GM12878 (cell line): Measurements from ENCODE around the gene EIF2A. TPM values are rescaled to one million over a fixed set of nuclear protein-coding genes. Genes with fewer than 3 reads are reported as not detected.

Experiments
- ATAC-seq: fragments of 200-7000 bp; cut with Tn5 transposase; 3 replicates; pipeline ENCODE4 v1.9.1; 2020; ENCODE audit warnings: mild to moderate bottlenecking, moderate library complexity
- BruUV-seq: library from RNA; stranded (reverse); fragments of 400-500 nt; replicated peaks from 2 replicates; lab custom pipeline; 2021; lab: Mats Ljungman, UMichigan
- CTCF ChIA-PET: fragments of 300-600 bp; sonication (Branson Sonifier 250); formaldehyde crosslinking; extraction: SDS; loops from one replicate; lab custom pipeline; 2021; ENCODE audit warnings: inconsistent platforms; lab: Yijun Ruan, JAX
- POLR2A ChIA-PET: fragments of 350-600 bp; formaldehyde crosslinking; extraction: SDS; loops from one replicate; lab custom pipeline; 2021; ENCODE audit warnings: inconsistent platforms; lab: Charles Lee
- RAD21 ChIA-PET: fragments of 300-600 bp; sonication (Branson Sonifier 250); formaldehyde crosslinking; loops from one replicate; lab custom pipeline; 2023; ENCODE audit warnings: antibody characterized with exemption; ENCODE audit not compliant: unreplicated experiment; lab: Charles Lee
- SMC1A ChIA-PET: fragments of 300-600 bp; sonication (Branson Sonifier 250); formaldehyde crosslinking; loops from one replicate; lab custom pipeline; 2023; ENCODE audit not compliant: unreplicated experiment, uncharacterized antibody; lab: Charles Lee
- DNase-seq: peaks from one replicate; pipeline ENCODE4 v3.0.0-alpha.2; 2011; ENCODE audit warnings: low read depth, low spot score
- FAIRE-seq: peaks from 3 replicates; lab custom pipeline; 2011; peaks lifted over from hg19 to GRCh38; lab: Jason Lieb, UNC
- H2AFZ ChIP-seq: 2 replicates; pipeline ENCODE4 v1.6.0; 2011; ENCODE audit warnings: low read depth, low read length, control low read depth; ENCODE audit not compliant: control insufficient read depth
- H3K27ac ChIP-seq: 2 replicates; pipeline ENCODE4 v1.5.1; 2011; ENCODE audit warnings: control low read depth; ENCODE audit not compliant: control insufficient read depth, insufficient read depth
- H3K27me3 ChIP-seq, 2 experiments: replicated peaks in 1 of 2; 2 replicates each; pipeline versions ENCODE4 v1.6.0 to v1.6.1; 2011; ENCODE audit warnings: low read length in 1 of 2; ENCODE audit not compliant: control insufficient read depth in 2 of 2, insufficient read depth in 2 of 2
- H3K36me3 ChIP-seq, 2 experiments: 2 replicates each; pipeline ENCODE4 v1.5.1; 2011; ENCODE audit warnings: low read length in 1 of 2; ENCODE audit not compliant: control insufficient read depth in 2 of 2, insufficient read depth in 2 of 2
- H3K4me1 ChIP-seq: 2 replicates; pipeline ENCODE4 v1.6.1; 2011; ENCODE audit warnings: mild to moderate bottlenecking, low read length, moderate library complexity, mixed read lengths; ENCODE audit not compliant: control insufficient read depth, insufficient read depth
- H3K4me2 ChIP-seq: 2 replicates; pipeline ENCODE4 v1.6.0; 2011; ENCODE audit warnings: control low read depth; ENCODE audit not compliant: control insufficient read depth, insufficient read depth
- H3K4me3 ChIP-seq: fragments of 200-600 bp; sonication (generic); 2 replicates; pipeline ENCODE4 v1.5.1; 2016
- H3K79me2 ChIP-seq: 2 replicates; pipeline ENCODE4 v1.6.0; 2011; ENCODE audit warnings: low read length; ENCODE audit not compliant: control insufficient read depth, insufficient read depth
- H3K9ac ChIP-seq: 2 replicates; pipeline ENCODE4 v1.8.0; 2011; ENCODE audit warnings: low read length, control low read depth, mixed read lengths; ENCODE audit not compliant: control insufficient read depth, insufficient read depth
- H3K9me3 ChIP-seq: replicated peaks from 3 replicates; pipeline ENCODE4 v1.5.1; 2011; ENCODE audit warnings: mild to moderate bottlenecking, low read length; ENCODE audit not compliant: control insufficient read depth, insufficient read depth
- H4K20me1 ChIP-seq: 2 replicates; pipeline ENCODE4 v1.6.0; 2011; ENCODE audit not compliant: control insufficient read depth, insufficient read depth
- ASH2L ChIP-seq: fragments of 300-600, 200-600 bp; sonication (generic); IDR thresholded peaks from 2 replicates; pipeline ENCODE4 v1.6.1; 2017; ENCODE audit warnings: low read depth, mild to moderate bottlenecking, borderline replicate concordance
- FOS ChIP-seq: IDR thresholded peaks from 3 replicates; pipeline ENCODE4 v1.6.1; 2011; ENCODE audit warnings: borderline replicate concordance; ENCODE audit not compliant: insufficient read length; ENCODE audit errors: extremely low read depth
- FOXM1 ChIP-seq: IDR thresholded peaks from 2 replicates; pipeline ENCODE4 v1.6.1; 2012; ENCODE audit warnings: low read depth, mild to moderate bottlenecking, inconsistent platforms, low read length, moderate library complexity
- HDAC2 ChIP-seq: fragments of 200-600 bp; sonication (generic); IDR thresholded peaks from 2 replicates; pipeline ENCODE4 v1.6.1; 2017
- MAX ChIP-seq: IDR thresholded peaks from 2 replicates; pipeline ENCODE4 v1.6.1; 2012; ENCODE audit warnings: low read depth, low read length, improper control_type of control experiment
- MEF2B ChIP-seq: fragments of 450-650 bp; IDR thresholded peaks from 2 replicates; pipeline ENCODE4 v1.6.1; 2018; ENCODE audit warnings: mild to moderate bottlenecking, moderate library complexity; ENCODE audit not compliant: partially characterized antibody, poor library complexity, severe bottlenecking
- MLLT1 ChIP-seq: fragments of 450-650 bp; IDR thresholded peaks from 2 replicates; pipeline ENCODE4 v1.6.1; 2016; ENCODE audit warnings: mild to moderate bottlenecking
- NFIC ChIP-seq: IDR thresholded peaks from 2 replicates; pipeline ENCODE4 v1.6.1; 2012; ENCODE audit warnings: low read depth, mild to moderate bottlenecking, inconsistent platforms, low read length, moderate library complexity
- NFYB ChIP-seq: IDR thresholded peaks from 2 replicates; pipeline ENCODE4 v1.6.1; 2011; ENCODE audit warnings: low read depth, mild to moderate bottlenecking, low read length, improper control_type of control experiment, moderate library complexity; ENCODE audit not compliant: insufficient read depth
- NKRF ChIP-seq: fragments of 450-650 bp; conservative IDR thresholded peaks from 2 replicates; pipeline ENCODE4 v1.6.1; 2017; ENCODE audit warnings: mild to moderate bottlenecking, moderate library complexity
- NR2C2 ChIP-seq: IDR thresholded peaks from 2 replicates; pipeline ENCODE4 v1.6.1; 2011; ENCODE audit warnings: borderline replicate concordance, low read depth; ENCODE audit not compliant: control insufficient read depth, insufficient read length
- PAX5 ChIP-seq: IDR thresholded peaks from 2 replicates; pipeline ENCODE4 v1.6.1; 2011; ENCODE audit warnings: low read depth, low read length, borderline replicate concordance
- RB1 ChIP-seq: fragments of 450-650 bp; formaldehyde crosslinking; IDR thresholded peaks from 2 replicates; pipeline ENCODE4 v1.6.1; 2017; ENCODE audit warnings: mild to moderate bottlenecking, borderline replicate concordance
- RELA ChIP-seq: fragments of 450-650 bp; IDR thresholded peaks from 2 replicates; pipeline ENCODE4 v1.8.0; 2014; ENCODE audit warnings: borderline replicate concordance; ENCODE audit not compliant: partially characterized antibody
- RELB ChIP-seq: fragments of 450-650 bp; IDR thresholded peaks from 2 replicates; pipeline ENCODE4 v1.6.1; 2017; ENCODE audit warnings: low read depth, mild to moderate bottlenecking, moderate library complexity
- SP1 ChIP-seq: IDR thresholded peaks from one replicate; pipeline ENCODE4 v1.6.1; 2011; ENCODE audit warnings: low read depth, low read length
- ZNF274 ChIP-seq: IDR thresholded peaks from one replicate; pipeline ENCODE4 v1.8.0; 2011; ENCODE audit not compliant: insufficient read length, insufficient read depth
- WGBS: methylation state at CpG from one replicate; pipeline ENCODE4 v1.1.6; 2016; ENCODE audit warnings: low lambda C conversion rate; ENCODE audit not compliant: insufficient replicate concordance, insufficient coverage; ENCODE audit errors: missing lambda C conversion rate; 5-methylcytosine and 5-hydroxymethylcytosine counted together
- in situ Hi-C: fragments of 300-500 bp; cut with MboI; formaldehyde crosslinking; loops from 9 replicates; pipeline ENCODE4 v1.14.3; 2018; ENCODE audit warnings: mixed read lengths
- intact Hi-C: fragments of 100-400 bp; cut with micrococcal nuclease; formaldehyde crosslinking; loops from one replicate; pipeline ENCODE4 v1.14.2; 2022; ENCODE audit not compliant: unreplicated experiment
- polyA plus RNA-seq, 11 experiments: library from polyadenylated mRNA; depleted of rRNA in 4 of 11; unstranded in 6 of 11; stranded (reverse) in 5 of 11; fragments of >200 nt; fragmentation: Nextera tagmentation in 4 of 11; fragmentation: Illumina TruSeq in 1 of 11; extraction: Ambion mirVana in 4 of 11; extraction: Trizol in 1 of 11; gene quantifications; 1 replicate in 1 of 11; 2 replicates in 10 of 11; pipeline versions ENCODE4 v1.2.1 to v1.2.3, GENCODE V29; 2011 to 2016; ENCODE audit warnings: inconsistent platforms in 2 of 11, missing spikeins in 2 of 11, low read depth in 1 of 11
- total RNA-seq, 4 experiments: library from RNA; depleted of rRNA in 3 of 4; stranded (reverse); fragments of >200 nt in 3 of 4; fragmentation: Illumina TruSeq in 1 of 4; extraction: Trizol in 1 of 4; gene quantifications; 2 replicates each; pipeline versions ENCODE4 v1.2.1 to v1.2.3, GENCODE V29; 2013 to 2021

The EIF2A gene
- total and polyA plus RNA-seq, 10 of the 15 experiments (the other 5 are each of a cell fraction or from before 2014, with no cell fraction given): 85.4 to 211 (median 136) TPM

GRCh38 chr3:150547045-150547741, 606 bp downstream of the EIF2A start:
- CTCF ChIA-PET: interaction anchor here (0.7 to 1.0 kb wide), 3 partner anchors 42 to 50 kb away, joined by 3 read pairs; no protein-coding TSS in a partner anchor
- FAIRE-seq (no peak), DNase-seq (no peak), ATAC-seq (no peak)
- Histone ChIP-seq H3K9me3 (no peaks in the 10 kb centered on the region), H3K27ac (peak overlapping the region; percentile 96), H3K27me3 (no peaks in the 10 kb centered on the region), H2AFZ (peak overlapping the region; percentile 97), H3K4me1 (peaks cover 3% of the 10 kb centered on the region; the same call in 1 of the 2 replicates), H3K79me2 (peaks cover 89% of the 10 kb centered on the region), H3K4me3 (peak overlapping the region; percentile 97), H3K36me3 (no peaks in the 10 kb centered on the region; a peak in 1 of 4 replicates), H3K9ac (peak overlapping the region; percentile 89), H4K20me1 (no peaks in the 10 kb centered on the region), H3K4me2 (peak overlapping the region; percentile 73)
- intact Hi-C loops (loop anchor here (2.0 to 5.0 kb wide), 4 partner anchors 52 to 216 kb away; partner anchors contain the start of genes SIAH2 and TSC22D2), in situ Hi-C loops (loop anchor here (10.0 to 25.0 kb wide), 2 partner anchors 590 to 728 kb away; partner anchors contain the start of gene P2RY14)
- BruUV-seq: TSS peak; percentile 91
- POLR2A ChIA-PET: interaction anchor here (0.6 to 4.1 kb wide), 15 partner anchors 9 to 217 kb away, joined by 3 to 33 read pairs (median 4); partner anchors contain the start of genes SELENOT and SIAH2
- SMC1A ChIA-PET: interaction anchor here (0.7 to 3.4 kb wide), 6 partner anchors 41 to 157 kb away, joined by 3 to 11 read pairs (median 4); partner anchors contain the start of genes ERICH6 and SELENOT
- WGBS: under 1% methylated on average over 7 of the region's 7 CpGs
- RAD21 ChIA-PET: interaction anchor here (0.6 to 4.8 kb wide), 10 partner anchors 10 to 216 kb away, joined by 3 to 25 read pairs (median 4); partner anchors contain the start of genes ERICH6, SELENOT and SIAH2
- no peak; the same call in 1 of the 2 replicates for TF ChIP-seq RELB
- TF ChIP-seq SP1: no peak
- TF ChIP-seq MEF2B: no peak
- peak; percentile 80; the same call in 1 of the 2 replicates for TF ChIP-seq HDAC2
- TF ChIP-seq RELA: no peak
- no peak for TF ChIP-seq FOS
- TF ChIP-seq ASH2L: 0 out of 2 replicates have a peak, but pooled peaks have one; percentile 8
- no peak for TF ChIP-seq ZNF274
- no peak for TF ChIP-seq NR2C2
- no peak for TF ChIP-seq NFYB
- TF ChIP-seq NFIC: peak; percentile 61; the same call in 1 of the 2 replicates
- TF ChIP-seq FOXM1: 0 out of 2 replicates have a peak, but pooled peaks have one; percentile 11
- TF ChIP-seq RB1: no peak
- TF ChIP-seq MAX: no peak
- TF ChIP-seq NKRF: 0 out of 2 replicates have a peak, but pooled peaks have one; percentile 17
- TF ChIP-seq PAX5: no peak
- 0 out of 2 replicates have a peak, but pooled peaks have one; percentile 11 for TF ChIP-seq MLLT1
